GM18867 (cell line): ENCODE measurements around the gene SERPINF2.
"Not testable (repeated sequence)": the region's sequence is repeated elsewhere in the genome, so short reads cannot be mapped to it uniquely, and the experiment has no call there.

Source experiments
- ATAC-seq: cut with Tn5 transposase; IDR thresholded peaks from one replicate; pipeline ENCODE4 v1.9.1; 2021; ENCODE audit warnings: mild to moderate bottlenecking, moderate library complexity; ENCODE audit not compliant: unreplicated experiment

SERPINF2 gene

GRCh38 chr17:1733759-1734158, 8.9 kb upstream of the SERPINF2 start:
- ATAC-seq, result no peak

- no peak for ATAC-seq
Measured at GRCh38 chr17:1735418-1735817, 7.3 kb upstream of the SERPINF2 start.

GRCh38 chr17:1735834-1736347, 6.8 kb upstream of the SERPINF2 start:
- ATAC-seq, result no peak

GRCh38 chr17:1736348-1737281, 6.1 kb upstream of the SERPINF2 start:
- ATAC-seq, result no peak

- ATAC-seq, result no peak
Measured at GRCh38 chr17:1737531-1738291, 5.0 kb upstream of the SERPINF2 start.

GRCh38 chr17:1741899-1742298, 772 bp upstream of the SERPINF2 start:
- ATAC-seq, result not testable (repeated sequence)

- ATAC-seq, result no peak
Measured at GRCh38 chr17:1743088-1743439, 393 bp downstream of the SERPINF2 start.

- no peak for ATAC-seq
Measured at GRCh38 chr17:1744551-1745512, 2.2 kb downstream of the SERPINF2 start.

- no peak for ATAC-seq
Measured at GRCh38 chr17:1745513-1746020, 2.9 kb downstream of the SERPINF2 start.

- ATAC-seq, result no peak
Measured at GRCh38 chr17:1746975-1747543, 4.4 kb downstream of the SERPINF2 start.

GRCh38 chr17:1750628-1751027, 8.0 kb downstream of the SERPINF2 start:
- no peak for ATAC-seq

- ATAC-seq, result no peak
Measured at GRCh38 chr17:1752425-1753262, 10.0 kb downstream of the SERPINF2 start.

- ATAC-seq, result no peak
Measured at GRCh38 chr17:1753767-1754429, 11.2 kb downstream of the SERPINF2 start.

- no peak for ATAC-seq
Measured at GRCh38 chr17:1754430-1755112, 11.9 kb downstream of the SERPINF2 start.

- ATAC-seq, result no peak
Measured at GRCh38 chr17:1755252-1755826, 12.7 kb downstream of the SERPINF2 start.

GRCh38 chr17:1755827-1756262, 13.2 kb downstream of the SERPINF2 start:
- ATAC-seq, result no peak

GRCh38 chr17:1758807-1759206, 16.1 kb downstream of the SERPINF2 start:
- ATAC-seq, result no peak

- no peak for ATAC-seq
Measured at GRCh38 chr17:1759529-1759928, 16.9 kb downstream of the SERPINF2 start.
